Measurements from ENCODE around the gene RACK1.

RACK1 gene

DNA sequence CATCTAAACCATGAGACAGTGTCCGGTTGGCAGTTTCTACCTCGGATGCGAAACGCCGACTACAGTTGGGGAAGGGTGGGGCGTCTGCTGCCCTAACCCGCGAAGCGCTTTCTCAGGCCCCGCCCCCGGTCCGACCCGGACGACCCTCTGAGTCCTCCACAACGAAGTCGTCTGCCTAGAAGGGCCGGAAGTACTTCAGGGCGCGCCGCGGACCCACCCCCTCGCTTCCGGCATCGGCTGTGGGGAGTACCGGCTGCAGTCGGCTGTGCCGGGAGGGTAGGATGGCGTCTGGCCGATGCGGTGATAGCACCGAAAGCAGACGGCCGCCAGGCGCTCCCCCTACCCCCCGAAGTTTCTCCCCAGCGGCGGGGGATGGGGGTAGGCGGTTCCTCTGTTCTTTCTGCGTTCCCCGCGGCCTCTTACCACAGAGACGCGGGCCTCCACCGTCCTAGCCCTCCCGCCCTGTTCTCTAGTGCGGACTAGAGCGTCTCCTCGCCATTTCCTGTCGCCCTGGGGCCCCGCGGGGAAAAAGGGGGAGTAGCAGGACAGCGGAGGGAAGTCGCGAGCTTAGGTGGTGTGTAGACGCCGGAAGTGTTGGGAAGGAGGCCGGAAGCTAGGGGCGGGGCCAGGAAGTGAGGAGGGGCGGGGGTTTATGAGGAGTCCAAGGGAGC is 20.5 kb downstream of the RACK1 start, which contains the start of gene TRIM41:
Gene TRIM41 (plus strand): TSS at position 224 of the 671 bp plus-strand sequence. CDS start 719 bp downstream, outside the sequence.
- H3K27me3 ChIP-seq (replicated peaks; ENCODE audit: control insufficient read depth, insufficient read depth, low read length), result no peaks in the 10 kb centered on the region
- 0 out of 2 replicates have a peak, but pooled peaks cover 2% of the 10 kb centered on the region for H3K36me3 ChIP-seq (ENCODE audit: control insufficient read depth, insufficient read depth, low read length)
- H3K4me3 ChIP-seq (replicated peaks; ENCODE audit: low read depth, low read length), result peak within 1 kb of the TSS; percentile 90
- TF ChIP-seq, protein P1, sequence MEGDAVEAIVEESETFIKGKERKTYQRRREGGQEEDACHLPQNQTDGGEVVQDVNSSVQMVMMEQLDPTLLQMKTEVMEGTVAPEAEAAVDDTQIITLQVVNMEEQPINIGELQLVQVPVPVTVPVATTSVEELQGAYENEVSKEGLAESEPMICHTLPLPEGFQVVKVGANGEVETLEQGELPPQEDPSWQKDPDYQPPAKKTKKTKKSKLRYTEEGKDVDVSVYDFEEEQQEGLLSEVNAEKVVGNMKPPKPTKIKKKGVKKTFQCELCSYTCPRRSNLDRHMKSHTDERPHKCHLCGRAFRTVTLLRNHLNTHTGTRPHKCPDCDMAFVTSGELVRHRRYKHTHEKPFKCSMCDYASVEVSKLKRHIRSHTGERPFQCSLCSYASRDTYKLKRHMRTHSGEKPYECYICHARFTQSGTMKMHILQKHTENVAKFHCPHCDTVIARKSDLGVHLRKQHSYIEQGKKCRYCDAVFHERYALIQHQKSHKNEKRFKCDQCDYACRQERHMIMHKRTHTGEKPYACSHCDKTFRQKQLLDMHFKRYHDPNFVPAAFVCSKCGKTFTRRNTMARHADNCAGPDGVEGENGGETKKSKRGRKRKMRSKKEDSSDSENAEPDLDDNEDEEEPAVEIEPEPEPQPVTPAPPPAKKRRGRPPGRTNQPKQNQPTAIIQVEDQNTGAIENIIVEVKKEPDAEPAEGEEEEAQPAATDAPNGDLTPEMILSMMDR (IDR thresholded peaks at IDR 0.05; ENCODE audit: insufficient read depth, low read length, poor library complexity, severe bottlenecking), result no peak
- DNase-seq (ENCODE audit: extremely low read depth, insufficient read length), result peak; percentile 100

DNA sequence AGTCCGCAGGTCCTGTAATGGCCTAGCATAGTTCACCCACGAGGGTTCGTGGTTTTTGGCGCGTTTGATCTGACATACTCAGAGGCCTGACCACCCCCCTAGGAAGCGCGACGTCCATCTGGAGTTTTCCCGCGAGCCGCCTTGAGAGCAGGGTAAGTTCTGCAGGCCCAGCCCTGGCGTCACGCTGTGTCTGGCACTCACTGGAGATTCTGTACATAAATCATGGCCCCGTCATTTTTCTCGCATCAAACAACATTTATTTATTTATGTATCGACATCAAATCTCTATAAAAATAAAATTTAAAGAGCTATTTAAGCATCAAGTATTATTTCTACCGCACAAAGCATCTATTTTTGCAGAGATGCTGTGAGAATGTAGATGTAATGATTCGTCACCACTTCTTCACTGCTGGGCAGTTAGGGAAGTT is 21.1 kb downstream of the RACK1 start:
- Histone ChIP-seq H3K27me3 (replicated peaks; ENCODE audit: control insufficient read depth, insufficient read depth, low read length) (no peaks in the 10 kb centered on the region), H3K4me3 (replicated peaks; ENCODE audit: low read depth, low read length) (peak overlapping the region; percentile 90), H3K36me3 (ENCODE audit: control insufficient read depth, insufficient read depth, low read length) (0 out of 2 replicates have a peak, but pooled peaks cover 2% of the 10 kb centered on the region)
- DNase-seq (ENCODE audit: extremely low read depth, insufficient read length), result no peak
- TF ChIP-seq, protein P1 (IDR thresholded peaks at IDR 0.05; ENCODE audit: insufficient read depth, low read length, poor library complexity, severe bottlenecking), result no peak

DNA sequence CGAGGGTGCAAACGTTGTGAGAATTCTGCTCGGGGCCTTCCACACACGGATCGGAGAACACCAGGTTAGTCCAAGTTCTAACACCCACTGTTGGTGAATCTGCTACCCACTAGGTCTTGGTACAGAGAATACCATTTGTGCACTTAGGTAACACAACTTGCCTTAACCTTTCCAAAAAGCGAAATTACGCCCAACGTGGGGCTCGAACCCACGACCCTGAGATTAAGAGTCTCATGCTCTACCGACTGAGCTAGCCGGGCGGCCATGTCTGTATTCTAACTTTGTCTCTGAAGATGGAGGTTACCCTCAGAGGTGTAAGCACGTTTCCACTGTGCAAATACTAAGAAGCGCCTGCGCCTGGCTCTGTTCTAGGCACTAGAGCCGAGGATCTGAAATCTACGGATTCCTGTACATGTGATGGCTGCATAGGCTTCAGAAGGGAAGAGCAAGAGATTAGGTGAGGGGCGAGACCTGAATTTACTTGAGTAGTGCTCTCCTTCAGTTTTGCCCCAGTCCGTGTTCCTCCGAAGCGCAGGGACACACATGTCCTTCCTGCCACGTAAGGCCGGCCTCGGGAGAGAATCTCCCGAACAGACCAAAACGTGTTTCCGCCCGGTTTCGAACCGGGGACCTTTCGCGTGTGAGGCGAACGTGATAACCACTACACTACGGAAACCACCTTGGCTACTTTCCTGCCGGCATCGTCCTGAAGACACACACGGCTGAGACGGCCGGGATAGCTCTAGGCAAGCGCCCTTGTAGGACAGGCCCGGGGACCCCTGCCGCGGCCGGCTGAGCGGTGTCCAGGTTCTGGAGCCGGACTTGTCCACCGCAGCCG is 21.7 kb downstream of the RACK1 start:
- Histone ChIP-seq H3K4me3 (replicated peaks; ENCODE audit: low read depth, low read length) (peak overlapping the region; percentile 90), H3K36me3 (ENCODE audit: control insufficient read depth, insufficient read depth, low read length) (0 out of 2 replicates have a peak, but pooled peaks cover 2% of the 10 kb centered on the region), H3K27me3 (replicated peaks; ENCODE audit: control insufficient read depth, insufficient read depth, low read length) (no peaks in the 10 kb centered on the region)
- peak; percentile 92 for DNase-seq (ENCODE audit: extremely low read depth, insufficient read length)
- TF ChIP-seq, protein P1 (IDR thresholded peaks at IDR 0.05; ENCODE audit: insufficient read depth, low read length, poor library complexity, severe bottlenecking), result no peak

DNA sequence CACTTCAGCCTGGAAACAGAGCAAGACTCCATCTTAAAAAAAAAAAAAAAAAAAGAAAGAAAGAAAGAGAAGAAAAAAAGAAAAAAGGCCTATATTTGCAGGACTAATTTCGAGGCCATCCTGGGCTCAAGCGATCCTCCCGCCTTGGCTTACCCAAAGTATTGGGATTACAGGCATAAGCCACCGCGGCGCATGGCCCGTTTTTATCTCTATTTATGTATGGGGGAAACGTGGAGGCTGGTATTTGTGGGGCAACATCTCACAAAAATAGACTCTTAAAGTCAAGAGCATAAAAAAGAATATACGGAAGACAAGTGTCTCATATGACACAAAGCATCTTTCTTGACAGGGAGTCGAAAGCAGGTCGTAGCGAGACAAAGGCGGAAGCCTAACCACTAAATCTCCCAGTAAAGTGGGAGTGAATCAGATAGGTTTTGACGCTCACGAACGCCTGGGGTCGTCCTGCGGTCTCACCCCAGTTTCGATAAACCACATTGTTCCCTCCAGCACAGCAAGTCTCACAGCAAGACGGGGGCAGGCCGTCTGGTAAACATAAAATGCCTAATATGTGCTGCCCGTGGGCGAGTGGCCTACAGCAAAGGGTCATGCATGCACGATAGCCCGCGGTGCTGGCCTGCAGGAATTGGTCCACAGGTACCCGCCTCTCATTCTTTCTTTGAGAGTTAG is 22.5 kb downstream of the RACK1 start:
- no peaks in the 10 kb centered on the region for H3K27me3 ChIP-seq (replicated peaks; ENCODE audit: control insufficient read depth, insufficient read depth, low read length)
- no peak for DNase-seq (ENCODE audit: extremely low read depth, insufficient read length)
- TF ChIP-seq, protein P1 (IDR thresholded peaks at IDR 0.05; ENCODE audit: insufficient read depth, low read length, poor library complexity, severe bottlenecking), result no peak
- no peaks in the 10 kb centered on the region for H3K36me3 ChIP-seq (ENCODE audit: control insufficient read depth, insufficient read depth, low read length)
- H3K4me3 ChIP-seq (replicated peaks; ENCODE audit: low read depth, low read length), result no peak overlapping the region

DNA sequence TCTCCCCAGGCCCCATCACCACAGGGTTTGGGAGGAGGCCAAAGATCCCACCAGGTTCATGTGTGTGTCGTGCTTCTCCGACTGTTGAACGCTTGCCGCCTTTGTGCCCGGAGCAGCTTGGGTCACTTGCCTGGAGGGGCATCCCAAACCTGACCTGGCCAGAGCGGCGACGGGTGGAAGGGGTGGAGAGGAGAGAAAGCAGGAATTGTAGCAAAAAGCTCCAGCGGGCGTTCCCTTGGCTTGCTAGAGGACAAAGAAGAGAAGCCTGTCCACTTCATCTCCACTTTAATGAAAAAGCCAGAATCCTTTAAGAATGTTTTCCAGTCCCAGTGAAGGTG is 23.6 kb downstream of the RACK1 start:
- H3K4me3 ChIP-seq (replicated peaks; ENCODE audit: low read depth, low read length), result no peak overlapping the region
- H3K36me3 ChIP-seq (ENCODE audit: control insufficient read depth, insufficient read depth, low read length), result no peaks in the 10 kb centered on the region
- TF ChIP-seq, protein P1 (IDR thresholded peaks at IDR 0.05; ENCODE audit: insufficient read depth, low read length, poor library complexity, severe bottlenecking), result no peak
- no peak for DNase-seq (ENCODE audit: extremely low read depth, insufficient read length)
- H3K27me3 ChIP-seq (replicated peaks; ENCODE audit: control insufficient read depth, insufficient read depth, low read length), result no peaks in the 10 kb centered on the region
